DOHH2 (cell line): ENCODE data around the gene TMEM63B.

Experiments
- H3F3A ChIP-seq: fragments of 200-600 bp; sonication (generic), shearing (Covaris generic); 2 replicates; pipeline ENCODE4 v1.6.0; 2016; ENCODE audit warnings: antibody characterized with exemption, mild to moderate bottlenecking; ENCODE audit not compliant: control insufficient read depth, insufficient read depth
- H3K27ac ChIP-seq: fragments of 200-600 bp; sonication (generic); 2 replicates; pipeline ENCODE4 v1.5.1; 2014; ENCODE audit warnings: low read depth, mild to moderate bottlenecking, low read length, moderate library complexity
- H3K27me3 ChIP-seq: fragments of 200-600 bp; sonication (generic); 2 replicates; pipeline ENCODE4 v1.6.1; 2014; ENCODE audit warnings: mild to moderate bottlenecking, low read length, mixed read lengths; ENCODE audit not compliant: control insufficient read depth
- H3K36me3 ChIP-seq: fragments of 200-600 bp; sonication (generic); 2 replicates; pipeline ENCODE4 v1.6.1; 2014; ENCODE audit warnings: mild to moderate bottlenecking, low read length, moderate library complexity, mixed read lengths; ENCODE audit not compliant: control insufficient read depth
- H3K4me1 ChIP-seq: fragments of 200-600 bp; sonication (generic); 2 replicates; pipeline ENCODE4 v1.6.1; 2014; ENCODE audit warnings: mild to moderate bottlenecking, low read length, mixed read lengths; ENCODE audit not compliant: control insufficient read depth
- H3K4me2 ChIP-seq: fragments of 200-600 bp; sonication (generic); 2 replicates; pipeline ENCODE4 v1.6.0; 2014; ENCODE audit warnings: mild to moderate bottlenecking, low read length, moderate library complexity
- H3K4me3 ChIP-seq: fragments of 200-600 bp; sonication (generic); 2 replicates; pipeline ENCODE4 v1.5.1; 2014; ENCODE audit warnings: mild to moderate bottlenecking, low read length, mixed read lengths
- H3K79me2 ChIP-seq: fragments of 200-600 bp; sonication (generic); 2 replicates; pipeline ENCODE4 v1.6.1; 2014; ENCODE audit warnings: mild to moderate bottlenecking, low read length, mixed read lengths; ENCODE audit not compliant: control insufficient read depth
- H3K9me2 ChIP-seq: fragments of 200-600 bp; sonication (generic); replicated peaks from 2 replicates; pipeline ENCODE4 v1.6.1; 2014; ENCODE audit warnings: mild to moderate bottlenecking, low read length, mixed read lengths; ENCODE audit not compliant: control insufficient read depth
- H3K9me3 ChIP-seq: fragments of 200-600 bp; sonication (generic); 2 replicates; pipeline ENCODE4 v1.6.1; 2014; ENCODE audit warnings: antibody characterized with exemption, low read length, mixed read lengths; ENCODE audit not compliant: control insufficient read depth, insufficient read depth
- H4K20me1 ChIP-seq: fragments of 200-600 bp; sonication (generic); 2 replicates; pipeline ENCODE4 v1.6.0; 2014; ENCODE audit warnings: low read depth, mild to moderate bottlenecking, antibody characterized with exemption, low read length, moderate library complexity; ENCODE audit not compliant: control insufficient read depth, insufficient read depth
- EZH2phosphoT487 ChIP-seq: fragments of 200-600 bp; sonication (generic); IDR thresholded peaks from 2 replicates; pipeline ENCODE4 v1.6.1; 2017; ENCODE audit warnings: borderline replicate concordance, mild to moderate bottlenecking, antibody characterized with exemption, low read length, moderate library complexity, mixed read lengths
- TF ChIP-seq, protein P1 (sequence below): fragments of 200-600 bp; sonication (generic); IDR thresholded peaks from one replicate; pipeline ENCODE4 v1.5.1; 2014; ENCODE audit warnings: antibody characterized with exemption, mild to moderate bottlenecking, low read depth, low read length; ENCODE audit not compliant: poor library complexity, severe bottlenecking

The TMEM63B gene

DNA sequence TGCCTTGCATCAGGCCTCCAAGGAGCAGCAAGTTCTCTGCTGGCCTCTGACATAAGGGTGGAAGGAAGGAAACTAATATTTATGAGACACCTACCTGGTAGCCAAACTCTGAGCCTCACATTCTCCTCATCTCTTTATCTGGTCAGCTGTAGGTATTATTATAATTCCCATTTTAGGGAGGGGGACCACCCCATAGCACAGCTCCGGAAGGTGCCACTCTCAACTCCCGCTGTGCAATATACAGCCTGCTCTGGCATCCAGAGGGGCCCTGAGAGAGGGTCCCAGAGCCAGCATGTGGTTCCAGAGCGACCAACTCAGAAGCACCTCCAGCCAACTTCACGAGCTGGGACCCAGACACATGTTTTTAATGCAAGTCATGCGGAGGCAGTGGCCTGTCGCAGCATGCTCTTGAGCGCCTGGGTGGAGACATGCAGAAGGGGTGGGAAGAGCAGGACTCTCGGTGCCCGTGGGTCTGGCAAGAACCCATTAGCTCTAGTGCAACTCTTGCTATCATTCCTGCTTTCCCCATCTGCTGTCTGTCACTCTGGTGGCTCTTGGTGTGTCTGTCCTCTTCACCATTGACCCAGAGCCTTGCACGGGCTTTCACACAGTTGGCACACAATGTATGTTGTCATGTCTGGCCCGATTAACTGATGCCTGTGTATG lies 74.4 kb downstream of the TMEM63B start:
- no peaks in the 10 kb centered on the region for H3K79me2 ChIP-seq
- H3K27me3 ChIP-seq: peaks cover 7% of the 10 kb centered on the region; the same call in 1 of the 2 replicates
- no peak overlapping the region for H3K27ac ChIP-seq
- no peaks in the 10 kb centered on the region for H3K9me3 ChIP-seq
- H3F3A ChIP-seq: no peaks in the 10 kb centered on the region
- no peaks in the 10 kb centered on the region for H3K4me1 ChIP-seq
- H3K4me2 ChIP-seq: no peak overlapping the region
- no peaks in the 10 kb centered on the region for H3K9me2 ChIP-seq
- H3K4me3 ChIP-seq: no peak overlapping the region
- no peaks in the 10 kb centered on the region for H4K20me1 ChIP-seq
- TF ChIP-seq, protein P1, sequence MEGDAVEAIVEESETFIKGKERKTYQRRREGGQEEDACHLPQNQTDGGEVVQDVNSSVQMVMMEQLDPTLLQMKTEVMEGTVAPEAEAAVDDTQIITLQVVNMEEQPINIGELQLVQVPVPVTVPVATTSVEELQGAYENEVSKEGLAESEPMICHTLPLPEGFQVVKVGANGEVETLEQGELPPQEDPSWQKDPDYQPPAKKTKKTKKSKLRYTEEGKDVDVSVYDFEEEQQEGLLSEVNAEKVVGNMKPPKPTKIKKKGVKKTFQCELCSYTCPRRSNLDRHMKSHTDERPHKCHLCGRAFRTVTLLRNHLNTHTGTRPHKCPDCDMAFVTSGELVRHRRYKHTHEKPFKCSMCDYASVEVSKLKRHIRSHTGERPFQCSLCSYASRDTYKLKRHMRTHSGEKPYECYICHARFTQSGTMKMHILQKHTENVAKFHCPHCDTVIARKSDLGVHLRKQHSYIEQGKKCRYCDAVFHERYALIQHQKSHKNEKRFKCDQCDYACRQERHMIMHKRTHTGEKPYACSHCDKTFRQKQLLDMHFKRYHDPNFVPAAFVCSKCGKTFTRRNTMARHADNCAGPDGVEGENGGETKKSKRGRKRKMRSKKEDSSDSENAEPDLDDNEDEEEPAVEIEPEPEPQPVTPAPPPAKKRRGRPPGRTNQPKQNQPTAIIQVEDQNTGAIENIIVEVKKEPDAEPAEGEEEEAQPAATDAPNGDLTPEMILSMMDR: no peak
- no peak for TF ChIP-seq EZH2phosphoT487
- no peaks in the 10 kb centered on the region for H3K36me3 ChIP-seq

DNA sequence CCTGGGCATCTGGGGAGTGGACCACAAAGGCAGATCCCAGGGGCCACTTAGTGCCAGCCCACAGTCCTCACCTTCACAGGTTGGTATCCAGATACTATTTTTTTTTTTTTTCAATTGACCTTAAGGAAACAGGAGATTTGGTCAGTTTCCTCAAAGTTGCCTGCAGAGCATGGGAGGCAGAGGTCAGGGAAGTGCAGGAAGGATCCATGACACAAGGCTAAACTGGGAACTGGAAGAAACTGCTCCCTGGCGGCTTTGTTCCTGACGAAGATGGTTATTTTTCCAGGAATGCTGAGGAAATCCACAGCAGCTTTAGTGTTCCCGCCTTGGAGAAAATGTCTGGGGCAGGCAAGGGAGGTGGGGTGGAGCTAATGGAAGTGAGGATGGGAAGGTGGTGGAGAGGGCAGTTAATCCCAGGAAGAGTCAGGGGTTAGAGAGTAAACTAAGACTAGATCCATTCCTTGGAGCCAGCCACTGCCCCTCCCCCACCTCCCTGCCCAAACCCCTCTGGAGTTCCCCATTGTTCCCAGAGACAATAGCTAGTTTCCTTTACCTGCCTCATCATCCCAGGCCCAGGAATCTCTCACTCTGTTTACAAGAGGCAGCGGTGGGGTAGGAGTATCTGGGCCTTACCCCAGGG lies 75.1 kb downstream of the TMEM63B start:
- Histone ChIP-seq H4K20me1 (no peaks in the 10 kb centered on the region), H3K4me3 (no peak overlapping the region), H3F3A (no peaks in the 10 kb centered on the region), H3K27ac (no peak overlapping the region), H3K79me2 (no peaks in the 10 kb centered on the region), H3K27me3 (peaks cover 7% of the 10 kb centered on the region; the same call in 1 of the 2 replicates), H3K4me1 (no peaks in the 10 kb centered on the region), H3K9me2 (no peaks in the 10 kb centered on the region), H3K9me3 (no peaks in the 10 kb centered on the region), H3K4me2 (no peak overlapping the region), H3K36me3 (no peaks in the 10 kb centered on the region)
- no peak for TF ChIP-seq EZH2phosphoT487
- TF ChIP-seq, protein P1: no peak

- H3F3A ChIP-seq: no peaks in the 10 kb centered on the region
- no peaks in the 10 kb centered on the region for H3K79me2 ChIP-seq
- H3K4me1 ChIP-seq: no peaks in the 10 kb centered on the region
- H3K36me3 ChIP-seq: no peaks in the 10 kb centered on the region
- TF ChIP-seq, protein P1: no peak
- no peak for TF ChIP-seq EZH2phosphoT487
- H3K9me2 ChIP-seq: no peaks in the 10 kb centered on the region
- H3K9me3 ChIP-seq: no peaks in the 10 kb centered on the region
- no peak overlapping the region for H3K4me3 ChIP-seq
- H3K27ac ChIP-seq: no peak overlapping the region
- peaks cover 7% of the 10 kb centered on the region; the same call in 1 of the 2 replicates for H3K27me3 ChIP-seq
- H3K4me2 ChIP-seq: no peak overlapping the region
- no peaks in the 10 kb centered on the region for H4K20me1 ChIP-seq
Measured at GRCh38 chr6:44202972-44203750, 75.8 kb downstream of the TMEM63B start.
